Rectal smooth muscle tissue (tissue), 1 donor: ENCODE data around the gene EPHA6.

Experiments
- H3K27ac ChIP-seq: one replicate; pipeline ENCODE4 v1.7.0; 2013; ENCODE audit warnings: low read depth, low read length, inconsistent platforms
- H3K27me3 ChIP-seq: one replicate; pipeline ENCODE4 v1.7.0; 2013; ENCODE audit warnings: low read length; ENCODE audit not compliant: control insufficient read depth, insufficient read depth
- H3K36me3 ChIP-seq: one replicate; pipeline ENCODE4 v1.7.0; 2013; ENCODE audit warnings: low read length; ENCODE audit not compliant: control insufficient read depth, insufficient read depth
- H3K4me1 ChIP-seq: one replicate; pipeline ENCODE4 v1.7.0; 2013; ENCODE audit warnings: low read length; ENCODE audit not compliant: control insufficient read depth, insufficient read depth
- H3K4me3 ChIP-seq: one replicate; pipeline ENCODE4 v1.7.0; 2013; ENCODE audit warnings: low read length
- H3K9ac ChIP-seq: one replicate; pipeline ENCODE4 v1.7.0; 2013; ENCODE audit warnings: low read length

The EPHA6 gene

GRCh38 chr3:97138914-97139541 lies 324.6 kb downstream of the EPHA6 start:
- no peak overlapping the region for H3K4me3 ChIP-seq
- H3K9ac ChIP-seq = no peak overlapping the region
- no peaks in the 10 kb centered on the region for H3K27me3 ChIP-seq
- H3K4me1 ChIP-seq = no peaks in the 10 kb centered on the region
- no peak overlapping the region for H3K27ac ChIP-seq
- H3K36me3 ChIP-seq = no peaks in the 10 kb centered on the region

- no peak overlapping the region for H3K27ac ChIP-seq
- no peak overlapping the region for H3K4me3 ChIP-seq
Measured at GRCh38 chr3:97148931-97149330, 334.5 kb downstream of the EPHA6 start.

GRCh38 chr3:97161169-97161568 lies 346.8 kb downstream of the EPHA6 start:
- H3K9ac ChIP-seq = no peak overlapping the region
- H3K36me3 ChIP-seq = no peaks in the 10 kb centered on the region
- no peak overlapping the region for H3K4me3 ChIP-seq
- no peaks in the 10 kb centered on the region for H3K4me1 ChIP-seq
- H3K27ac ChIP-seq = no peak overlapping the region
- no peaks in the 10 kb centered on the region for H3K27me3 ChIP-seq

More at GRCh38 chr3:97148931-97149330, 334.5 kb downstream of the EPHA6 start:
- Histone ChIP-seq H3K9ac (no peak overlapping the region), H3K36me3 (no peaks in the 10 kb centered on the region), H3K27me3 (no peaks in the 10 kb centered on the region), H3K4me1 (no peaks in the 10 kb centered on the region)

GRCh38 chr3:97177242-97177641 lies 362.8 kb downstream of the EPHA6 start:
- Histone ChIP-seq H3K4me3 (no peak overlapping the region), H3K27ac (no peak overlapping the region), H3K9ac (no peak overlapping the region), H3K27me3 (no peaks in the 10 kb centered on the region), H3K36me3 (no peaks in the 10 kb centered on the region), H3K4me1 (no peaks in the 10 kb centered on the region)

DNA sequence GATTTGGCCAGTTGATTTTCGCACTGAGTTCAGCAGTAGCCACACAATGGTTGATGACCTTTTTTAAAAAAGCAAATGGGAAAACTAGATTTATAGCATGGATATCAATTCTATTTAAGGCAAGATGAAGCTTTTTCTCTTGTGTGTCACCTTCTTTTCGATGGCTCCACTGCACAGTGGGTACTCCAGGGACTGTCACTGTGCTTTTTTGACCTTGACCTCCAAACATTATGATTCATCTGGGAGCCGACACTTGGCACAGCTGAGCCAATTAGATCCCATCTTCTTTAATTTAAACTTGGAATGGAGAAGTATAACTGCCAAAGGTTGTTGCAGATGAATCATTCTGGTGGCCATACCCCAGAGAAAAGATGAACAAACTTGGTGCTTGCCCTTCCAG lies 367.3 kb downstream of the EPHA6 start:
- H3K4me3 ChIP-seq = no peak overlapping the region

GRCh38 chr3:97187771-97188170 lies 373.4 kb downstream of the EPHA6 start:
- H3K9ac ChIP-seq = no peak overlapping the region
- H3K27me3 ChIP-seq = no peaks in the 10 kb centered on the region
- H3K4me3 ChIP-seq = no peak overlapping the region
- H3K27ac ChIP-seq = no peak overlapping the region
- no peaks in the 10 kb centered on the region for H3K36me3 ChIP-seq
- H3K4me1 ChIP-seq = no peaks in the 10 kb centered on the region

More for the DNA sequence above, 367.3 kb downstream of the EPHA6 start:
- Histone ChIP-seq H3K27me3 (no peaks in the 10 kb centered on the region), H3K36me3 (no peaks in the 10 kb centered on the region), H3K9ac (no peak overlapping the region), H3K27ac (no peak overlapping the region), H3K4me1 (no peaks in the 10 kb centered on the region)

DNA sequence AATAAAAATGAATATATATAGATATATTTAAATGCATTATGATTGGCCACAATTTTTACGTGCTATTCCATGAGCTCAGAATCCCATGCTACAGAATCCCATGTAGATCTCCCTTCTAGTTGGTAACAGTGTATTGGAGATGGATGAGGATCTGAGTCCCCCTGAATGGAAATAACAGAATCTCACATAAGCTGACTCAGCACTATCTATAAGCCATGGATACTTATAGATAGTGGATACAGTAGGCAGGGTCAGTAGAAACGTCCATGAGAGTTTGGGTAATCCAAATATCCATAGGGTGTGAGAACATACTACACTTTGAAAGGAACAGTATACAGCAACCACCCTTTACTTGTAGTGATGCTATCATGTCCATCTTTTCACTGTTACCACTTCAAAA lies 375.4 kb downstream of the EPHA6 start:
- no peaks in the 10 kb centered on the region for H3K36me3 ChIP-seq
- H3K27ac ChIP-seq = no peak overlapping the region
- no peak overlapping the region for H3K4me3 ChIP-seq
- H3K27me3 ChIP-seq = no peaks in the 10 kb centered on the region
- H3K9ac ChIP-seq = no peak overlapping the region
- H3K4me1 ChIP-seq = no peaks in the 10 kb centered on the region

GRCh38 chr3:97197083-97197482 lies 382.7 kb downstream of the EPHA6 start:
- Histone ChIP-seq H3K27ac (no peak overlapping the region), H3K4me3 (no peak overlapping the region), H3K36me3 (no peaks in the 10 kb centered on the region), H3K9ac (no peak overlapping the region), H3K27me3 (no peaks in the 10 kb centered on the region), H3K4me1 (no peaks in the 10 kb centered on the region)

GRCh38 chr3:97197830-97198229 lies 383.4 kb downstream of the EPHA6 start:
- Histone ChIP-seq H3K4me1 (no peaks in the 10 kb centered on the region), H3K9ac (no peak overlapping the region), H3K27ac (no peak overlapping the region), H3K36me3 (no peaks in the 10 kb centered on the region), H3K27me3 (no peaks in the 10 kb centered on the region), H3K4me3 (no peak overlapping the region)

GRCh38 chr3:97200387-97200786 lies 386.0 kb downstream of the EPHA6 start:
- H3K27me3 ChIP-seq = no peaks in the 10 kb centered on the region
- H3K27ac ChIP-seq = no peak overlapping the region
- H3K36me3 ChIP-seq = no peaks in the 10 kb centered on the region
- H3K4me3 ChIP-seq = no peak overlapping the region
- H3K9ac ChIP-seq = no peak overlapping the region
- H3K4me1 ChIP-seq = no peaks in the 10 kb centered on the region

DNA sequence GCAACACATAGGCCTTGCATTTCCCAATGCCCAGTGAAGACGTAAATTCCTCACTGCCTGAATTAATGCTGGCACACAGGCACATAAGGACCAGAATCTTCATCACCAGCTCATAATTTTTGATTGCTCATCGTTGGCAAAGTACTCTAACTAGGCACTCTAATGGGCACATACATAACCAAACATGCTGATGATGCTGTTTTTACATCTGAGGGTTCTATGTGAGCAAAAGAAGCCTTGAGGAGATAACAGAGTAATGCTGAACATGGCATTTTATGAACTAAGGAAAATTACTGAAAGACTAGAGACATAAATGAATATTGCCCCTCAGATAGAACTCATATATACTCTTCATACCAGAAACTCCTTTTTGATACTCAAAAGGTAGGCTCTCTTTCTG lies 387.4 kb downstream of the EPHA6 start:
- Histone ChIP-seq H3K9ac (no peak overlapping the region), H3K36me3 (no peaks in the 10 kb centered on the region), H3K27me3 (no peaks in the 10 kb centered on the region), H3K4me1 (no peaks in the 10 kb centered on the region), H3K4me3 (no peak overlapping the region), H3K27ac (no peak overlapping the region)

DNA sequence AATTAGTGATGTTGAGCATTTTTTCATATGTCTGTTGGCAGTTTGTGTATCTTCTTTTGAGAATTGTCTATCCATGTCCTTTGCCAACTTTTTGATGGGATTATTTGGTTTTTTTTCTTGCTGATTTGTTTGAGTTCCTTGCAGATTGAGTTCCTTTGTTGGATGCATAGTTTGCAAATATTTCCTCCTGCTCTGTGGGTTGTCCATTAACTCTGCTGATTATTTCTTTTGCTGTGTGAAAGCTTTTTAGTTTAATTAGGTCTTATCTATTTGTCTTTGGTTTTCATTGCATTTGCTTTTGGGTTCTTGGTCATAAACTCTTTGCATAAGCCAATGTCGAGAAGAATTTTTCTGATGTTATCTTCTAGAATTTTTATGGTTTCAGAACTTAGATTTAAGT lies 414.6 kb downstream of the EPHA6 start:
- H3K9ac ChIP-seq = no peak overlapping the region
- H3K27ac ChIP-seq = no peak overlapping the region
- no peak overlapping the region for H3K4me3 ChIP-seq
- peaks cover 14% of the 10 kb centered on the region for H3K4me1 ChIP-seq
- no peaks in the 10 kb centered on the region for H3K27me3 ChIP-seq
- no peaks in the 10 kb centered on the region for H3K36me3 ChIP-seq

DNA sequence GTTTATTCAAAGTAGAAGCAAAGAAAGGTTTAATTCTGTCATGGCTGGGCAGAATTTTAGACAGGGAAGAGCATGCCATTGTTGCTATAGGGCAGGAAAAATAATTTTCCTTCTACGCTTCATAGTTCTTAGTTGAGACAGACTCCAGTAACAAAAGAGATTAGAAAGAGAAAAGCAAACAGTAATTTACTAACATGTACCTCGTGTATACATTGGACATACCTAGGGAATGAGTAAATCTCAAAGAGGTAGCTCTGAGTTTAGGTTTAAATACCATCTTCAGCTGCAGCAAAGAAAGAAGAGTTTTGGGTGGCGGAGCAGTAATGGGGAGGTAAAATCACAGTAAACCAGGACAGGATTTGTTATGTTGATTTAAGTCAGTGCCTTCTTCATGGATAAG lies 416.1 kb downstream of the EPHA6 start:
- Histone ChIP-seq H3K9ac (no peak overlapping the region), H3K36me3 (no peaks in the 10 kb centered on the region), H3K4me3 (no peak overlapping the region), H3K27me3 (no peaks in the 10 kb centered on the region), H3K4me1 (peaks cover 14% of the 10 kb centered on the region), H3K27ac (no peak overlapping the region)
